Caco-2 (cell line): Measurements from ENCODE around the gene ERC1. TPM values are rescaled to one million over a fixed set of nuclear protein-coding genes. Genes with fewer than 3 reads are reported as not detected.

Experiments used
- BruUV-seq: library from RNA; stranded (reverse); fragments of 400-500 nt; replicated peaks from 2 replicates; lab custom pipeline; 2021; lab: Mats Ljungman, UMichigan
- CTCF ChIA-PET: fragments of 300-600 bp; sonication (Branson Sonifier 250); formaldehyde crosslinking; loops from one replicate; lab custom pipeline; 2022; ENCODE audit warnings: antibody characterized with exemption; lab: Charles Lee
- POLR2A ChIA-PET: fragments of 300-600 bp; sonication (Branson Sonifier 250); formaldehyde crosslinking; loops from one replicate; lab custom pipeline; 2022; ENCODE audit warnings: antibody characterized with exemption; lab: Charles Lee
- DNase-seq, 2 experiments: peaks; one replicate each; pipeline versions ENCODE4 v3.0.0 to v3.0.0-alpha.2; 2020 to 2022
- H3K27me3 ChIP-seq: replicated peaks from 2 replicates; pipeline ENCODE4 v1.6.0; 2011; ENCODE audit warnings: low read length; ENCODE audit not compliant: control insufficient read depth, insufficient read depth
- H3K36me3 ChIP-seq: 2 replicates; pipeline ENCODE4 v1.5.1; 2011; ENCODE audit warnings: low read length; ENCODE audit not compliant: control insufficient read depth, insufficient read depth
- H3K4me1 ChIP-seq: fragments of 250-450 bp; sonication (Bioruptor Pico); 2 replicates; pipeline ENCODE4 v1.5.1; 2020; ENCODE audit warnings: mild to moderate bottlenecking
- H3K4me3 ChIP-seq: 2 replicates; pipeline ENCODE4 v1.5.1; 2011; ENCODE audit warnings: low read depth, mild to moderate bottlenecking, control low read depth, low read length
- H3K9me3 ChIP-seq: fragments of 250-450 bp; sonication (Bioruptor Pico); 2 replicates; pipeline ENCODE4 v1.5.1; 2020; ENCODE audit warnings: mild to moderate bottlenecking, moderate library complexity
- H3K27ac Mint-ChIP-seq: one replicate; pipeline ENCODE4 v1.8.0; 2022; ENCODE audit warnings: mixed read lengths; ENCODE audit not compliant: unreplicated experiment
- H3K27me3 Mint-ChIP-seq: one replicate; pipeline ENCODE4 v1.8.0; 2022; ENCODE audit warnings: mixed read lengths; ENCODE audit not compliant: insufficient read depth, unreplicated experiment
- H3K36me3 Mint-ChIP-seq: one replicate; pipeline ENCODE4 v1.8.0; 2022; ENCODE audit warnings: mild to moderate bottlenecking, mixed read lengths; ENCODE audit not compliant: insufficient read depth, unreplicated experiment
- H3K4me1 Mint-ChIP-seq: one replicate; pipeline ENCODE4 v1.8.0; 2022; ENCODE audit warnings: low read depth, mixed read lengths; ENCODE audit not compliant: unreplicated experiment
- H3K4me3 Mint-ChIP-seq: one replicate; pipeline ENCODE4 v1.8.0; 2022; ENCODE audit warnings: mild to moderate bottlenecking, moderate library complexity, mixed read lengths; ENCODE audit not compliant: unreplicated experiment
- H3K9me3 Mint-ChIP-seq: one replicate; pipeline ENCODE4 v1.8.0; 2022; ENCODE audit warnings: mixed read lengths; ENCODE audit not compliant: unreplicated experiment
- CTCF ChIP-seq, 2 experiments: fragments of 200-600 bp in 1 of 2; IDR thresholded peaks; 1 replicate in 1 of 2; 2 replicates in 1 of 2; pipeline versions ENCODE4 v1.5.1 to v1.8.0; 2011 to 2022; ENCODE audit warnings: antibody characterized with exemption in 1 of 2, control low read depth in 1 of 2, inconsistent platforms in 1 of 2, low read depth in 1 of 2, low read length in 1 of 2, mild to moderate bottlenecking in 1 of 2, moderate library complexity in 1 of 2; ENCODE audit not compliant: insufficient read depth in 1 of 2, severe bottlenecking in 1 of 2, unreplicated experiment in 1 of 2
- intact Hi-C: fragments of 100-400 bp; cut with micrococcal nuclease; formaldehyde crosslinking; loops from one replicate; pipeline ENCODE4 v1.10.0; 2022; ENCODE audit not compliant: unreplicated experiment
- total RNA-seq: library from RNA; stranded (reverse); gene quantifications from 2 replicates; pipeline ENCODE4 v1.2.3, GENCODE V29; 2022

ERC1 gene
- total RNA-seq, 1 experiment from 2014 or later, result 88.4 TPM

DNA sequence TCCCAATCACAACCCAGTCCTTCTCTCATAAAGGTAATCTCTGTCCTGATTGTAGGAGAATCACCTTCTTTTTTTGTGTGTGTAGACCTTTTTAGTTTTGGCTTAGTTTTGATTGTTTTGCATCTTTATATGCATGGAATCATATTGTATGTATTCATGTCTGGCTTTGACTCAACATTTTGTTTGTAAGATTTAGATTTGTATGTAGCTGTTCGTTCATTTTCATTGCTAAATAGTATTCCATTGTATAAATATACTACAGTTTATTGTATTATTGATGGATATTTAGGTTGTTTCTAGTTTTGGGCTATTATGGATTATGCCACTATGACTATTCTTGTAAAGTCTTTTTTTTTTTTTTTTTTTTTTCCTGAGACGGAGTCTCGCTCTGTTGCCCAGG lies 10.5 kb downstream of the ERC1 start:
- no peak overlapping the region for H3K4me3 Mint-ChIP-seq
- ChIA-PET POLR2A (no interaction called here), CTCF (interaction anchor here (0.7 kb wide), 1 partner anchor 377 kb away, joined by 3 read pairs; no protein-coding TSS in a partner anchor)
- Histone ChIP-seq H3K4me1 (peaks cover 21% of the 10 kb centered on the region), H3K9me3 (no peaks in the 10 kb centered on the region), H3K27me3 (no peaks in the 10 kb centered on the region), H3K36me3 (no peaks in the 10 kb centered on the region), H3K4me3 (no peak overlapping the region)
- no peak overlapping the region for H3K27ac Mint-ChIP-seq
- DNase-seq, result no peak
- intact Hi-C loops, result no loop called here
- H3K4me1 Mint-ChIP-seq, result peaks cover 32% of the 10 kb centered on the region
- TF ChIP-seq CTCF (IDR thresholded peaks at IDR 0.05; ENCODE audit: insufficient read depth in 1 of 2, low read depth in 1 of 2, low read length in 1 of 2, severe bottlenecking in 1 of 2, unreplicated experiment in 1 of 2), result no peak
- no peaks in the 10 kb centered on the region for H3K9me3 Mint-ChIP-seq
- H3K36me3 Mint-ChIP-seq, result peaks cover 19% of the 10 kb centered on the region
- no TSS peak for BruUV-seq
- H3K27me3 Mint-ChIP-seq, result no peaks in the 10 kb centered on the region

DNA sequence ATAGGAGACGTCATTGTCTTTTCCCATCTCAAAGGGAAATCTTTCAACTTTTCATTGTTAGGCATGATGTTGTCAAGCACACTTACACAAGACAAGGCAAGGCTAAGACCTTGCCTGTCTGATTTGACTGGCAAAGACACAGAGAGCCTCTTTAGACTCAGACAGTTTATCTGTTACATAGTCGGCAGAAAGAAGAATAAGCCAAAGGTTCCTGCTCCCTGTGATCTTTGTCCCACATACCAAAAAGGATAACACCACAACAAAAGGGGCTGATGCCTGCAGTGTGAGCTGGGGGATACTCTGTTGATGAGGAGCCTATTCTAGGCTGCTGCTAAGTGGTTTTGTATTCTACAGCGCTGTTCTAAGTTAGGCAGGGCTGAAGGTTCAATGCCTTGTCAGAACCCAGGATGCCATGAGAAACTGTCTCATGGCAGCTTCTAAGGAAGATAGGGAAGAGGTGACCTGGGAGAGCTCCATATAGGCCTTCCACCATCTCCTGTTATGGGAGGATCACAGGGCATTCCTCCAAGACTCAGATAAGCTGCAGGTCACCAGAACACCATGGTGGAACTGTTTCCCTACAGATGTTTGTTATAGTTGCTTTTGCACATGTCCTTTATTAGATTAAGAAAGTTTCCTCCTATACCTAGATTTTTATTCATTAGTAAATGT lies 12.7 kb downstream of the ERC1 start:
- Mint-ChIP-seq H3K9me3 (no peaks in the 10 kb centered on the region), H3K27me3 (no peaks in the 10 kb centered on the region), H3K4me1 (peaks cover 15% of the 10 kb centered on the region), H3K27ac (no peak overlapping the region), H3K4me3 (no peak overlapping the region), H3K36me3 (peaks cover 16% of the 10 kb centered on the region)
- BruUV-seq, result no TSS peak
- POLR2A ChIA-PET, result interaction anchor here (0.6 kb wide), 1 partner anchor 51 kb away, joined by 3 read pairs; no protein-coding TSS in a partner anchor
- no peak for TF ChIP-seq CTCF (IDR thresholded peaks at IDR 0.05; ENCODE audit: insufficient read depth in 1 of 2, low read depth in 1 of 2, low read length in 1 of 2, severe bottlenecking in 1 of 2, unreplicated experiment in 1 of 2)
- no peaks in the 10 kb centered on the region for H3K9me3 ChIP-seq
- CTCF ChIA-PET, result no interaction called here
- H3K4me3 ChIP-seq, result no peak overlapping the region
- no peak for DNase-seq
- H3K36me3 ChIP-seq, result no peaks in the 10 kb centered on the region
- intact Hi-C loops, result no loop called here
- H3K4me1 ChIP-seq, result peaks cover 12% of the 10 kb centered on the region
- no peaks in the 10 kb centered on the region for H3K27me3 ChIP-seq

DNA sequence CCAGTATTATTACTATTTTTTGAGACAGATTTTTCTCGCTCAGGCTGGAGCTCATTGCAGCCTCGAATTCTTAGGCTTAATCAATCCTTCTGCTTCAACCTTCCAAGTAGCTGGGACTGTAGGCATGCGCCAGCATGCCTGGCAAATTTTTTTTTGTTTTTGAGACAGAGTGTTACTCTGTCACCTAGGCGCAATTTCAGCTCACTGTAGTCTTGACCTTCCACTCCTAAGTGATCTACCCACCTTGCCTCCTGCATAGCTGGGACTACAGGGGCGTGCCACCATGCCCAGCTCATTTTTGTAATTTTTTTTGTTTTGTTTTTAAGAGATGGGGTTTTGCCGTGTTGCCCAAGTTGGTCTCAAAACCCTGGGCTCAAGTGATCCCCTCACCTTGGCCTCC lies 15.2 kb downstream of the ERC1 start:
- H3K9me3 ChIP-seq, result no peaks in the 10 kb centered on the region
- no peak for TF ChIP-seq CTCF (IDR thresholded peaks at IDR 0.05; ENCODE audit: insufficient read depth in 1 of 2, low read depth in 1 of 2, low read length in 1 of 2, severe bottlenecking in 1 of 2, unreplicated experiment in 1 of 2)
- peaks cover 8% of the 10 kb centered on the region for H3K4me1 ChIP-seq
- Mint-ChIP-seq H3K9me3 (no peaks in the 10 kb centered on the region), H3K4me1 (peaks cover 8% of the 10 kb centered on the region), H3K4me3 (no peak overlapping the region), H3K36me3 (peaks cover 19% of the 10 kb centered on the region), H3K27me3 (no peaks in the 10 kb centered on the region), H3K27ac (no peak overlapping the region)
- no peak for DNase-seq
- H3K27me3 ChIP-seq, result no peaks in the 10 kb centered on the region
- BruUV-seq, result no TSS peak
- ChIA-PET POLR2A (no interaction called here), CTCF (interaction anchor here (0.7 kb wide), 1 partner anchor 201 kb away, joined by 3 read pairs; no protein-coding TSS in a partner anchor)
- no peaks in the 10 kb centered on the region for H3K36me3 ChIP-seq
- H3K4me3 ChIP-seq, result no peak overlapping the region
- intact Hi-C loops, result no loop called here
